NCI-H146 (cell line): ENCODE results near the gene OSBPL6.

Source experiments
- DNase-seq: peaks from one replicate; lab custom pipeline; 2025; lab: John Stamatoyannopoulos, UW

OSBPL6 gene

DNA sequence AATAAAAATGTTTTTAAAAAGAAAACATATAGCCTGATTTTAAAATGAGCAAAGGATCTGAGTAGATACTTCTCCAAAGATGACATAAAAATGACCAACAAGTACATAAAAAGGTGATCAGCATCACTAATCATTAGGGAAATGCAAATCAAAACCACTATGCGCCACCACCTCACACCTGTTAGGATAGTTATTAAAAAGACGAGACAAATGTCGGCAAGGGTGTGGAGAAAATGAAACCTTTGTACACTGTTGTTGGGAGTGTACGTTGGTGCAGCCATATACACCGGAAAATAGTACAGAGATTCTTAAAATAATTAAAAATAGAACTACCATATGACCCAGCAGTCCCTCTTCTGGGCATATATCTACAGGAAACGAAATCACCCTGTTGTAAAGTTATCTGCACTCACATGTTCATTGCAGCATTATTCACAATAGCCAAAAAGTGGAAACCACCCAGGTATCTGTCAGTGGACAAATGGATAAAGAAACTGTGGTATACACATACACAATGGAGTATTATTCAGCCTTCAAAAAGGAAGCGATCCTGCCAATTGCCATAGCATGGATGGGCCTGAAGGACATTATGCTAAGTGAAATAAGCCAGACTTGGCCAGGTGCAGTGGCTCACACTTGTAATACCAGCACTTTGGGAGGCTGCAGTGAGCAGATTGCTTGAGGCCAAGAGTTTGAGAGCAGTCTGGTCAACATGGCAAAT lies 165.0 kb downstream of the OSBPL6 start:
- DNase-seq, result no peak

DNA sequence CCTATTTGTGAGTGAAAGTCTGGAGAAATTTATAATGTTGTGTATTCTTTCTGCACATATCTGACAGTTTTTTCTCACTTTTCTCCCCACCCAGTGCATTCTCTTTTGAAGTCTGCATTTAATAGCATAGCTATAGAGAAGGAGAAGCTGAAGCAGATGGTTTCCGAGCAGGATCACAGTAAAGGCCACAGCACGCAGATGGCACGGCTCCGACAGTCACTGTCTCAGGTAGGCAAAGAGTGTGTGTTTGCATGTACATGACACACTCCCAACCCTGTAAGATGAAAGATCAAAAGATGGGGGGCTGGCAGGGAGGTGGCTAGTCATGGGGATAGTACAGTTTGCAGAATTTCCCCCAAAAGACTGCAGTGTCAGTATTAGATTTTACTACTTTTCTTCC lies 167.3 kb downstream of the OSBPL6 start:
- no peak for DNase-seq

- DNase-seq, result no peak
Observed at GRCh38 chr2:178363252-178363651, 168.9 kb downstream of the OSBPL6 start.

GRCh38 chr2:178365116-178365515 lies 170.8 kb downstream of the OSBPL6 start:
- no peak for DNase-seq

GRCh38 chr2:178366412-178366811 lies 172.1 kb downstream of the OSBPL6 start:
- no peak for DNase-seq

GRCh38 chr2:178367344-178367743 lies 173.0 kb downstream of the OSBPL6 start:
- no peak for DNase-seq

DNA sequence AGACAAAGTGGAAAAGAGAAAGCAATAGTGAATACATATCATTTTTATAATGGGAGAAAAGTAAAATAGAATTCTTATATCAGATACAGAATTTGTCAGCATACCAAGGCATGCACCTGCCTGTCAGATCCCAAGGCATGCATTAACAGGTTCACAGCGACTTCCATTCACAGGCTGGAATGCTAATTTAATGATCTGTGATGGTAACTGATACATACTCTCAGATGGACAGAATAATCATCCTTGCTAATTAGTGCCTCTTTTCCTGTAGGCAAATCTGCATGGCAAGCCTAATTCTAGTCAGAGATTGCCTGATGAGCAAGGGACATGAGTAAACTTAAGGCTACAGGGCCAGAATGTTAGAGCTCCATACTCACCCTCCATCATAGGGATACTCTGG lies 180.6 kb downstream of the OSBPL6 start:
- DNase-seq, result no peak

DNA sequence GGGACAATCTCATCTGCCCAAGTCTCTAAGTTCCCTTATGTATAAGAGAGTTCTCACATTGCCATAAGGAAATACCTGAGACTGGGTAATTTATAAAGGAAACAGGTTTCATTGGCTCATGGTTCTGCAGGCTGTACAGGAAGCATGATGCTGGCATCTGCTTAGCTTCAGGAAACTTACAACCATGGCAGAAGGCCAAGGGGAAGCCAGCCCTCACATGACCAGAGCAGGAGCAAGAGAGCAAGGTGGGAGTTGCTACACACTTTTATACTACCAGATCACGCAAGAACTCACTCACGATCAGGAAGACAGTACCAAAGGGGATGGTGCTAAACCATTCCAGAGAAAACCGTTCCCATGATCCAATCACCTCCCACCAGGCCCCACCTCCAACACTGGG lies 182.7 kb downstream of the OSBPL6 start:
- DNase-seq, result no peak

DNA sequence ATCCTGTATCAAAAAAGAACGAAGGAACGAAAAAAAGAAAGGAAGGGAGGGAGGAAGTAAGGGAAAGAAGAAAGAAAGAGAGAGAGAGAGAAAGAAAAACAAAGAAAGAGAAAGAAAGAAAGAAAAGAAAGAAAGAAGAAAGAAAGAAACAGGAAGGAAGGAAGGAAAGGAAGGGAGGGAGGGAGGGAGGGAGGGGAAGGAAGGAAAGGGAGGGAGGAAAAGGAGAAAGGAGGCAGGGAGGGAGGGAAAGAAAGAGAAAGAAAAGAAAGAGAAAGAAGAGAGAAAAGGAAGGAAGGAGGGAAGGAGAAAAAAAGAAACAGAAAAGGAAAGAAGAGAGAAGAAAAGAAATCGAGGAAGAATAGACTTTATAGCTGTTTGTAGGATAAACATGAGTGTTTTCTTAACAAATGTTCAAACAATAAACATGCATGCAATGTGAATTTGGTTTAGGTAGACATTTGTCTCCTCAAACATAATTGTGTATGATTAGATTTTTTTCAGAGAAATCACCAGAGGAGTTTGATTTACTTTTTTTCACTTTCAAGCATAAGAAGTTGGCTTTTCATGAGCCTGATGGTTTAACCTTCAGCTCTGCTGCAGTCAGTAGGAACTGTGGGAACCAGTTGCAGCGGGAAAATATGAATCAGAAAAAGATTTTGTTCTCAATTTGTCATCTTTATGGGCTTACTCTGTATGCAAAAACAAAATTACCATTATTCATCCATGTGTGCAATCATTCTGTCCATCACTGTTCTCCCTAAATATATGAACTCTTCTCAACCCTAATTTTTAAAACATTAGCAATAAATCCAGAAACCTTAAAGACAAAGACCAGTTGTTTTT lies 185.1 kb downstream of the OSBPL6 start:
- DNase-seq, result no peak

DNA sequence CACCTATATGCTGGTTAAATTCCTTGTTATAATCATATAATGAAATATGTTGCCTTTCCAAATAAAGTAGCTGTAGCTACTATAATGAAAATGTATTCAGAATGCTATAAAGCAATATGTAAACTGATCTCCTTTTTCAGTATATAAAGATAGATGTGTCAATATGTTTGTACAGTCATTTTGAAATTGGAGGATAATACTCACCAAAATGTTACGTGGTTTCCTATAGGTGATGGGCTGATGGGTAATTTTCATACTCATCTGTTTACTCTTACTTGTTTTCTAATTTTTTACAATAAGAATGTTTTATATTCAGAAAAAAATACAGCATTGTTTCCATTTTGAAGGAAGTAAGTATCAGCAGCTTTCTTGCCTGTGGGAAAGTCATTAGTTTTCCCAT lies 186.5 kb downstream of the OSBPL6 start:
- no peak for DNase-seq

GRCh38 chr2:178383718-178384117 lies 189.4 kb downstream of the OSBPL6 start:
- no peak for DNase-seq

DNA sequence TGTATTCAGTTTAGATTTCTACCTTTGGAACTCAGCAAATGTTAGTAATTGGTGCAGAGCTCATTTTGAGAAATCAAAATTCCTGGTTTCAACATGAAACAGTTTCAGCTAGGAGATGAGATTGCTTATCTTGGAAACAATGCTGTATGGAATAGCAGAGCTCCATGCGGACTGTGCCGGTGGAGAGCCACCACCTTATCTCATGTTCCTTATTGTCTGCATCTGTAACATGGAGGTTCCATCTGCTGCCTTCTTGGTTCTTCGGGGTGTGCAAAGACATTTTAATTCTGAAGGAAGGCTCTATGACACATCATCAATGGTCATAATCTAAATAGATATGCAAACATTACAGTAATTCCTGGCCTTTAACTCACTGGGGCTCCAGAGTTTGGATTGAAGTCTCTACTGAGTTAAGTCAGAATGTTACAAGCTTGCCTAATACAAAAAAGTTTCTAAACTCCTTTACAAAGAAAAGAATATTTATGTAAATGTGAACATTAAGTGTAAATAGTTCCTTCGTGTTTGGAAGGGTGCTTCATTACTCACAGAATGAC lies 191.4 kb downstream of the OSBPL6 start:
- DNase-seq, result no peak

GRCh38 chr2:178386986-178387597 lies 192.8 kb downstream of the OSBPL6 start:
- DNase-seq, result no peak

DNA sequence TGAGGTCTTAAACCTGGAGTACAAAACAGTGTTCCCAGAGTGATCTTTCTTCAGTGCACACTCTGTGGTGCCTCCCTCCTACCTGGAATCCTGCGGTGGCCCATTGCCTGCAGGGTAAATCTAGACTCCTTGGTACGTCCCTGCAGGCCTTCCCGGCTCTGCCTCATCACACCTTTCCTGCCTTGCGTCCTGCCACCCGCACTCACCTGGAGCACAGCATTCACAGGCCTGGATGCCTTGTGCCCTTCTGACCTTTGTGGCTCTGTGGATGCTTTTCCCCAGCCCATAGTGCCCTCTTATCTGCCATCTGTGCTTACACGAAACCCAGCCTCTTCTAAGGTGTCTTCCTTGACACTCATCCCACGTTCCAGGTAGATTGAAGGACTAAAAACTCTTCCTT lies 194.0 kb downstream of the OSBPL6 start:
- DNase-seq, result no peak

DNA sequence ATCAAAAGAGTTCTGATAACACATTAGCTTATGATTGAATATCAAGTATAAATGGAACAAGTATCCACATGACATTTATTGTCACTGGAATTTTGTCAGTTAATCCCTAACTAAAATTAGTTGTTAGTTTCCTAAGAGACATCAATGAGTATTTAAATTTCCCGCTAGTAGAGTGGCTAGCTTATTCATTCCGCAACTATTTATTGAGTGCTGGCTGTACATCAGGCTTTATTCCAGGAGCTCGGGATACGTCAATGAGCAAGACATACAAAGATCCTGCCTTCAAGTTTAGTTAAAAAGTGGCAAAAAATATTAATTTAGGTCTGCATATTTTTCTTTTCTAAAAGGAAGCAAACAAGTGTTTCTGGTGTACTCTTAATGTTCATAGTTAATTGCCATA lies 197.4 kb downstream of the OSBPL6 start:
- DNase-seq, result no peak

GRCh38 chr2:178392215-178392614 lies 197.9 kb downstream of the OSBPL6 start:
- no peak for DNase-seq

- DNase-seq, result no peak
Observed at GRCh38 chr2:178394859-178395258, 200.5 kb downstream of the OSBPL6 start.

GRCh38 chr2:178395295-178395694 lies 201.0 kb downstream of the OSBPL6 start:
- no peak for DNase-seq

DNA sequence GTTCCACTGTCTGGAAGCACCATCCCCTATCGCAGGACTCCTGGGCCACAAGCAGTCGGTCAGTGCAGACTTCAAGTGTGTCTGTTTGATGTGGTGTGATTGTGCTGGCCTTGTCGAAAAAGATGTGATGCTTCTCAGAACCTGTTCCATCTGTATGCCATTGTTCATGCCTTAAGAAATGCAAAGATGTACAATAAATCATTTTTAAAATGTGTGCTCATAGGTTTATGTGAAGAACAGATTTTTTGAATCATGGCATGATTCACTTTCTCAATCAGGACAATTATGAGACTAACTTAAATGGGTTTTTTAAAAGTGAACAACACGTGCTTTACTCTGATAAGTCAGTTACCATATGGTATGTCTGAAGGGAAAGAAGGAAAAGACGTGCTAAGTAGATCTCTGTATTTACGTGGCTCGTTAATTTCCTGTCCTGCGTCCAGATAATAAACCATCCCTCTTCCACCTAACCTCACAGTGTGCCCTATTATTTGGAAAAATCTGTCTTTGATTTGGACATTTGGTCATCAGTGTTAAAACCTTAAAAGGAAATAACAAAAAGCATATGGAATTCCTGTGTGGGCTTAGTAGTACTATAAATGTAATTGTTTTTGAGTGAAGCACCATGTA lies 201.7 kb downstream of the OSBPL6 start:
- DNase-seq, result no peak

DNA sequence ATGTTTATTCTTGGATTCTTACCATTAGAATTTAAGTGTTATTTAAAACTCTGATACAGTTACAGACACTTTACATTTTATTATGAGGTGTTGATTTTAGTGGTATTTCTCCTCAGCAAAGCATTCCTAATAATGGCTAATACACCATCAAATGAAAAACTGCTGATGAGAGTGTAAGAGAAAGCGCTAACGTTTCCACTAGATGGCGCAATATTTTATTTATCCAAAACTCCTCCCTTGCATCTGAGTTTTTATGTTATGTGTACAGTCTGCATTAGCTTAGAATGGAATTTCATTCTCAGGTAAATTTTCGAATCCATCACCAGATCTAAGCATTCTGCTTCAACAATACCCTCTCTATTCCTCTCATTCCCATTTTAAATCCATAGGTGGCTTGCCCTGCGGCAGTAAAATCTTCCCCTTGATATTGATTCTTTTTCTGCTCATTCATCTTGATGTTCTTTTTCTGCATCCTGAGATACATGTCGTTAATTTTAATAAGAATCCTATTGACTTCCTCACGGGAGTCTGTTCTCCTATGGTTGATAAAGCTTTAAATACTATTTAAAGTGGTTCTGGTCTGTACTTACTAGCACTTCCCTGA lies 202.8 kb downstream of the OSBPL6 start:
- DNase-seq, result peak; percentile 48

GRCh38 chr2:178401994-178402437 lies 207.7 kb downstream of the OSBPL6 start:
- DNase-seq, result no peak
